NCI-H2171 treated with DMSO at 0.1 percent for 48 hours (cell line): ENCODE data around the gene FAM25A.
"Not testable (repeated sequence)": the region's sequence is repeated elsewhere in the genome, so short reads cannot be mapped to it uniquely, and the experiment has no call there.

Experiments used
- DNase-seq: peaks from one replicate; lab custom pipeline; 2025; lab: John Stamatoyannopoulos, UW

FAM25A gene

DNA sequence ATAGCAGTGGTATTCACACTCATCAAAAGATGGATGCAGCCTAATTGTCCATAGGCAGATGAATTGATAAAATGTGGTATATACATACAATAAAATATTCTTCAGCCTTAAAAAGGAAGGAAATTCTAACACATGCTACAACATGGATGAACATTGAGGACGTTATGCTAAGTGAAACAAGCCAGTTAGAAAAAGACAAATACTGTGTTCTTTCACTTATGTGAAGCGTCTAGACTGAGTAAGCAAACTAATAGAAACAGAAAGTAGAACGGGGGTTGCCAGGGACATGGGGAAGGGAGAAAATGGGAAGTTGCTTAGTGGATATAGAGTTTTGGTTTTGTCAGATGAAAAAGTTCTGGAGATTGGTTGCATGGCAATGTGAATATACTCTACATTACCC lies 6.6 kb upstream of the FAM25A start:
- DNase-seq = not testable (repeated sequence)

DNA sequence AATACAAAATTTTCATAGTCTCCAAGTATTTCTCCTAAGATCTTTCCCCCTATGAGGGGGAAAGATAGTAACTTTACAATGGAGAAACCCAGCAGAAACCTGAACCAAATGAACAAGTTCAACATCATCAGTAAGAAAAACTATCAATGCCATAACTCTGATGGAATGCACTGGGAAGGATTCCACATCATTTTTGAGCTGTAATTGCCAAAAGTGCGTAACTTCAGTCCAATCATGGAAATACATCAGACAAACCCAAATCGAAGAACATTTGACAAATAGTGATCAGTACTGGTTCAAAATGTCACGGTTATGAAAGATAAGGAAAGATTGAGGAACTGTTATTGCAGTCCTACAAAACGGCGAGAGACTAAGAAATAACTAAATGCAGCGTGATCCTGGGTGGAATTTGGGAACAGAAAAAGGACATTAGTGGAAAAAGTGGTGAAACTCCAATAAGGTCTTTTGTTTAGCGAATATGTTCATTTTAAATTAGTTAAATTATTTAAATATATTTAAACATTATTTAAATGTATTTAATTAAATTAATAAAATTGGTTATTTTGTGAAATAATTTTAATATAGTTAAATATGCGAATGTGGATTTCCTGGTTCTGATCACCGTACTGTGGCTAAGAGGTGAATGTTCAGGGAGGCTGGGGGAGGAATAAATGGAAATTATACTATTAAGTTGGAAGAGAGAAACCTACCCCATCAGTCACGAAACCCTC lies 4.9 kb upstream of the FAM25A start:
- DNase-seq = not testable (repeated sequence)

GRCh38 chr10:87018127-87018526 lies 2.0 kb upstream of the FAM25A start:
- DNase-seq = not testable (repeated sequence)

DNA sequence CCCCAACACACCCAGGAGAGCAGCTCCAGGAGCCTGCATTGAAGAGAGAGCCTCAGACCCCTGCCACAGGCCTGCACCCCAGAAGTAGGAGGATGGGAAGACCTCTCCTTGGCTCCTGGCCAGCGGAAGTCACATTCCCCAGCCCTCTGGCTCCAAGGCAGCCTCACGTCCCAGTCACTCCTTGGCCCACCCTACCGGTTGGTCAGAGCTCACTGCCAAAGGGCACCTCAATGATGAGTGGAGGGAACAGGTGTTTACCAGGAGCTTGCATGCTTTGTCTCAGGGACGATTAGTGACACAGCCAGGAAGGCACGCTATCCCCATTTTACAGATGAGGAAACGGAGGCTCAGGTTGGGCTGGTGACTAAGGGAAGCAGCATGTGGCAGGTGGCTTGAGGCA lies 1.0 kb upstream of the FAM25A start:
- DNase-seq = not testable (repeated sequence)

DNA sequence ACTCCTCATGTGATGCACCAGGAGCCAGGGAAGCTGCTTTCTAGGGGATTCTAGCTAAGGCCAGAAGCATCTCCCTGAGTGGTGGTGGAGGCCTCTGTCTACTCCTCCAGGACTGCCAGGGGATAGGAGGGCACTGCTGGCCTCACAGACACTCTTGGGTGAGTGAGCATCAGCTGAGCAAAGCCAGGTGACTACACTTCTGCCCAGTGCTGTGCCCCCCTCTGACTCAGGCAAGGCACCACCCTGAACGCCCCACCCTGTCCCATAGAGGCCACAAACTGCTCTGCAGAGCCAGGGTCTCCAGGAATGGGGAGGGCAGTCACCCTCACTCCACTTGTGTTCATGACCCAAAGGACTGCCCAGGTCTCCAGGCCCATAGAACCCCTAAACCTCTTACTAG lies 590 bp upstream of the FAM25A start:
- not testable (repeated sequence) for DNase-seq

- DNase-seq = not testable (repeated sequence)
These were observed 5.3 kb downstream of the FAM25A start for GRCh38 chr10:87025285-87025958.

DNA sequence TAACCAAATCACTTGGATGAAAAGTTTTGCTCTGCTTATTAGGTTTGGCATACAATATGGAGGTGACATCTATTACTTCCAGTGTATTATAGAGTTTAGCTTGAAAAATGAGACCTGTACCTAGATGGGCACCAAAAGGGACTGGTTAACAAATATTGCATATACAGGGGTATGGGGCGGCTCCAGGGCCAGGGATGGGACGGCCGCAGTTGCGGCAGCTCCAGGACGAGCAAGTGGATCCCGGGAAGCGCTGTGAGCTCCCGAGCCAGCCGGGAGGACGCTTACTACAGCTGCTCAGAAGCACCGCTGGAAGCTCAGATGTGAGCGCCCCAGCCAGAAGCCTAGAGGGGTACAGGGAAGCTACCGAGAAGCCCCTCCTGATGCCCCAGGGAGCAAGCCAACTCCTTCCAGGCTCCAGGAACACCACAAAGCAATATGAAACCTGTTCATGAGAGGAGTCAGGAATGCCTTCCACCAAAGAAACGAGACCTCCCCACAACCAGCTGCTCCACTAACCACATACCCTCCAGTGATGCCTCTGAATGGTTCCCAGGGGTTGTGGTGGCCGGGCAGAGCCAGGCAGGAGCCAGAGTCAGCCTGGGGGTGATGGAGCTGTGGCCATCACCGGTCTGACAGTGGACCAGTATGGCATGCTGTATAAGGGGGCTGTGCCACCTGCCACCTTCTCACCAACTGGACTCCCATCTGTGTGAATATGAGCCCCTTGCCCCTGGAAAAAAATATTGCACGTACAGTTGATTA lies 6.8 kb downstream of the FAM25A start:
- not testable (repeated sequence) for DNase-seq

DNA sequence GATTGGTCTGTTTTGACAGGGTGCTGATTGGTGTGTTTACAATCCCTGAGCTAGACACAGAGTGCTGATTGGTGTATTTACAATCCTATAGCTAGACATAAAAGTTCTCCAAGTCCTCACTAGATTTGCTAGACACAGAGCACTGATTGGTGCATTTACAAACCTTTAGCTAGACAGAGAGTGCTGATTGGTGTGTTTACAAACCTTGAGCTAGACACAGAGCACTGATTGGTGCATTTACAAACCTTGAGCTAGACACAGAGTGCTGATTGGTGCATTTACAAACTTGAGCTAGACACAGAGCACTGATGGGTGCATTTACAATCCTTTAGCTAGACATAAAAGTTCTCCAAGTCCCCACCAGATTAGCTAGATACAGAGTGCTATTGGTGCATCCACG lies 10.3 kb downstream of the FAM25A start:
- not testable (repeated sequence) for DNase-seq

- DNase-seq = no peak
These were observed 11.0 kb downstream of the FAM25A start for GRCh38 chr10:87030912-87031635.

DNA sequence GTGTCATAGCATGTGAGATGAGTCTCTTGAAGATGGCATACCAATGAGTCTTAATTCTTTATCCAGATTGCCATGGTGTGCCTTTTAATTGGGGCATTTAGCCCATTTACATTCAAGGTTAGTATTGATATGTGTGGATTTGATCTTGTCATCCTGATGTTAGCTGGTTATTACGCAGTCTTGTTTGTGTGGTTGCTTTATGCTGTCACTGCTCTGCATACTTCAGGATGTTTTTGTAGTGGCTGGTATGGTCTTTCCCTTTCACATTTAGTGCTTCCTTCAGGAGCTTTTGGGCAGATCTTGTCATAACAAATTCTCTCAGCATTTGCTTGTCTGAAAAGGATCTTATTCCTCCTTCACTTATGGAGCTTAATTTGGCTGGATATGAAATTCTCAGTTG lies 16.5 kb downstream of the FAM25A start:
- no peak for DNase-seq

DNA sequence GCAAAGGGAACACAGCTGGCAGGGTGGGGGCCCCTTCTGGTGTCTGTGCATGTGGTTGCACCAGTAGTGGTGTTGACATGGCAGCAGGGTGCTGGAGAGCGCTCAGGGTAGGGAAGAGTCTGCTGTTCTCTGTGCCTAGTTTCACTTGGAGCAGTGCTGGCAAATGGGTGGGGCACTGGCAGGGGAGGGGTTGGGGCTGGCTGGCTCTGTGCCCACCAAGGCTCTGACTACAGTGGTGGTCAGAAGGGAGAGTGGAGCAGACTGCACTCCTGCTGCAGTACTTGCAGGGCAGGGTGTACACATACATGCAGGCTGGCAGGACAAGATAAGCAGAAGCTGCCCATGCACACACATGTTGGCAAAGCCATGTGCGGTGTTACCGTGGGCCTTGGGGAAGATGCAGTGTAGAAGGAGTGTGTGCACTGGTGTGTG lies 18.2 kb downstream of the FAM25A start:
- no peak for DNase-seq

DNA sequence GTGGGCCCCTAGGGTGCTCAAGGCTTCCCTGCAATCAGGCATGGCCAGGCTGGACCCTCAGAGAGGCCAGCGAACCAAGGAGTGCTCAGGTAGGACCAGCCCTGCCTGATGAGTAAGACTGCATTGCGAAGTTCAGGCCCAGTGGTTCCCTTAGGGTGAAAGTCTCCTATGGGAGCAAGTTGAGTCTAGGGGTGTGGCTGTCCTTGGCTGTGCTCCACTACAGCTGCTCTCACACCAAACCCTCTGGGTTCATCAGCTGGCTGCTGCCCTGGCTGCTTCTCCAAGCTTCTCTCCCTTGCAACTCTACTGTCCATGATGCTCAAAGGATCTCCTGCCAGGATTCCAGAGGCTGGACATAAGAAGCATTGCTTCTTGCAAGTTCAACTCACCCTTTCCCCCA lies 18.7 kb downstream of the FAM25A start:
- DNase-seq = no peak

- not testable (repeated sequence) for DNase-seq
These were observed 23.5 kb downstream of the FAM25A start for GRCh38 chr10:87043579-87043978.

DNA sequence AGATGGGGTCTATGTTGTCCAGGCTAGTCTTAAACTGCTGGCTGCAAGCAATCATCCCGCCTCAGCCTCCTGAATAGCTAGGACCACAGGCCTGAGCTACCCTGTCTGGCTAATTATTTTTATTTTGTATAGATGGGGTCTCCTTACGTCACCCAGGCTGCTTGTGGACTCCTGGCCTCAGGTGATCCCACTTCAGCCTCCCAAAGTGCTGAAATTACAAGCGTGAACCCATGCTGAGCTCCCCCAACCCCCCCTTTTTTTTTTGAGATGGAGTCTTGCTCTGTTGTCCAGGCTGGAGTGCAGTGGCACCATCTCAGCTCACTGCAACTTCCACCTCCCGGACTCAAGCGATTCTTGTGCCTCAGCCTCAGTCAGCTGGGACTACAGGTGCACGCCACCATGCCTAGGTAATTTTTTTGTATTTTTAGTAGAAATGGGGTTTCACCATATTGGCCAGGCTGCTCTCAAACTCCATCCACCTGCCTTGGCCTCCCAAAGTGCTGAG lies 25.4 kb downstream of the FAM25A start:
- DNase-seq = no peak

GRCh38 chr10:87053111-87053510 lies 33.0 kb downstream of the FAM25A start:
- DNase-seq = peak; percentile 25

DNA sequence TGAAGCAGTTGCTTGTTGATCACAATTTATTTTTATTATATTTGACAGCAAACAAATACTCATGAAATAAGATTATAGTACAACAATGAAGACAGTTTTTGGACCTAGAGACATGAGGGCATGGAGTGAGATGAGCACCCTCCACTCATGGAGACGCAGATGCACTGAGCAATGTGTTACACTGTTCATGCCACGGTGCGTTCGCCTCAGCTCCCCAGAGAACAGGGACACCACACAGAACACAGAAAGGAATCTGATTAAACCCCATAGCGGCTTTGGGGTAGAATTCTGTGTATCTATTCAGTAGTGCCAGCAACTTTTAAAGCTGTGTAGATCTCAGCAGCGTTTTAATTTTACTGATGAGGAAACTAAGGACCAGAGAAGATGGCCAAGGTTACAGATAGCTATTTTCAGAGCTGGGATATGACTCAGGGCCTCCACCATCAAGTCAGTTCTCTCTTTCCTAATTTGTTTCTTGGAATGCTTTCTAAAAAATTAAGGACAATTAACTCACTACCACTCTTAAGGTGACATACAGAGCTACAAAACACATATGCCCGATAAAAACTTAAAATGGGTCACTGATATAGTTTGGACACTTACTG lies 33.6 kb downstream of the FAM25A start:
- no peak for DNase-seq

DNA sequence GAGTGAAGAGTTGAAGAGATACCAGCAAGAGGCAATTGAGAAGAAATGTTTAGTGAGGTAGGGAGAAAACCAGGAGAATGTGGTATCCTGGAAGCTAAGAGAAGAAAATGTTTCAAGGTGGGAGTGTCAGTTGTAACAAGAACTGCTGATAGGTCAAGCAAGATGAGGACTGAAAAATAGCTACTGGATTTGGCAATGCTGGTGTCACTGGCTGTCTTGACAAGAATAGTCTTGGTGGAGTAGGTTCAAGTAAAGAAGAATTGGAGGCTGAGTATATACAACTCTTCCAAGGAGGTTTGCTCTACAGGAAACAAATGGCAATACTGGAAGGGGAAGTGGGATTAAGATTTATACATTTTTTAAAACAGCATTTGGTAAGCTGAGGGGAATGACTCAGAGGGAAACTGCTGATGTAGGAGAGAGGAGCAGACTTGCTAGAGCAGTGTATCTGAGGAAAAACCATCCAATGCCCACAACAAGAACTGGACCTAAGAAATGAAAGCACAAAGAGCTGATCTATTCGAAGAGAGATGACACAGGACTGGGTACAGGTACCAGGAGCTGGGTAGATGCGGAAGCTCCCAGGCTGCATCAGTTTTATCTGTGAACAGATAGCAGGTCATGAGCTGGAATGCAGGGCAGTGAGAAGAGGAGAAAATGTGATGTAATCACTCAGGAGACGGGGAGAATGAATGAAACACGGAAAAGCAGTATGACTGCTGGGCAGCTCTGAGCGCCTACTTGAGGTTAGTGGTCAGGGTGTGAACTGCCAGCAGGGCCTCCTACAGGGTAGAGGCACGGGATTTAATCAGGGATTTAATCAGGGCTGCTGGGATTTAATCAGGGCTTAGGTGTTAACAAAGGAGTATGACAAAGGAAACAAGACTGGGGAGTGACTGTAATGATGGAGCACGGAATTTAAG lies 34.5 kb downstream of the FAM25A start:
- DNase-seq = no peak

DNA sequence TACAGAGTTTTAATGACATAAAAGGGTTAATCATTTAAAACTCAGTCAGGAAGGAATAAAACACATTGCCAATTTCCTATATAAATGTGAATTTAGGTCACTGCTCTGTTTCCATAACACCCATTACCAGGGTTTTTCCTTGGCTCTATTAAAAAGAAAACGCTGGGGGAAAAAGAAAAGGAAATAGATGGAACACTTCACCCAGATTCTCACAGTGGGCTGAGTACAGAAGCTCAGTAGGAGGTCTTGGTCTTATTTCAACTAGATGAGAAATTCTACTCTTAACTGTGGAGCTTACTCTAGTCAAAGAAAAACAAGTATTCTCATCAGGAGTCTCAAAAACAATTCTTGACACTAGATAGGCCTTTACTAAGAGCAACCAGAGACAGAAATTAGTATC lies 38.1 kb downstream of the FAM25A start:
- no peak for DNase-seq

GRCh38 chr10:87059401-87059800 lies 39.3 kb downstream of the FAM25A start:
- DNase-seq = no peak

DNA sequence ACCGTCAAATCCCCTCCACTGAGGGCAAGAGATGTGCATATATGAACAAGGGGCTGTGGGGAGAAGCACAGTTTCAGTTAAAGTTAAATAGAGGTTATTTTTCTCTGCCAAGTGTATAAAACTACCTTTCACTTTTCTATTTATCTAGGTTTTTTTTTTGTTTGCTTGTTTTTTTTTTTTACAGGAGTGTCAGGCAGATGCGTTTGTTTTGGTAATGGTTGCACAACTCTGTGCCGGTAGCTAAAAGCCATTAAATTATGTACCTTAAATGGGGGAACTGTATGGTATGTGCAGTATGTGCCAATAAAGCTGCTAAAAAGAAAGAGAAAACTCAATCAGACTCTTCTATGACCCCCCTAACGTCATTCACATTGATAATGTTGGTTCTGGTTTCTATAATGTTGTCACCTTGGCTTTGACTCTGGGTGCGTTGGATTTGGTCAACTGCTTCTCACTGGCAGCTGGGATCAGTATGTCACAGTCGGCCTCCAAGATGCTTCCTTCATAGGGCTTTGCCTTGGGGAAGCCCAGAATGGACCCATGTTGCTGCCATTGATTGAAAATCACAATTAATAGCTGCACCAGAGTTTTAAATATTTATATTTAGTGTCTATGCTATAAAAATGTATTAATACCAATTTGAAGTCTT lies 40.3 kb downstream of the FAM25A start:
- DNase-seq = no peak
